Astrocyte (in vitro differentiated cells and primary cell): ENCODE measurements around the gene GABPA. TPM values are rescaled to one million over a fixed set of nuclear protein-coding genes. Genes with fewer than 3 reads are reported as not detected.
"Not testable (repeated sequence)": the region's sequence is repeated elsewhere in the genome, so short reads cannot be mapped to it uniquely, and the experiment has no call there.

Source experiments
- DNase-seq: peaks from one replicate; pipeline ENCODE4 v3.0.0-alpha.2; 2010; ENCODE audit warnings: low read depth
- FAIRE-seq: peaks from 2 replicates; lab custom pipeline; 2011; peaks lifted over from hg19 to GRCh38; lab: Jason Lieb, UNC
- H2AFZ ChIP-seq: 2 replicates; pipeline ENCODE4 v1.6.0; 2012; ENCODE audit warnings: low read depth, low read length, inconsistent platforms
- H3K27ac ChIP-seq: 2 replicates; pipeline ENCODE4 v1.5.1; 2011; ENCODE audit warnings: low read depth, low read length, inconsistent platforms
- H3K27me3 ChIP-seq: 2 replicates; pipeline ENCODE4 v1.6.0; 2011; ENCODE audit warnings: low read length, inconsistent platforms; ENCODE audit not compliant: insufficient read depth
- H3K36me3 ChIP-seq: 2 replicates; pipeline ENCODE4 v1.5.1; 2011; ENCODE audit warnings: low read length, inconsistent platforms; ENCODE audit not compliant: insufficient read depth
- H3K4me1 ChIP-seq: 2 replicates; pipeline ENCODE4 v1.5.1; 2011; ENCODE audit warnings: low read length, inconsistent platforms; ENCODE audit not compliant: insufficient read depth
- H3K4me2 ChIP-seq: 2 replicates; pipeline ENCODE4 v1.6.0; 2012; ENCODE audit warnings: low read length, inconsistent platforms
- H3K4me3 ChIP-seq: 2 replicates; pipeline ENCODE4 v1.5.1; 2011; ENCODE audit warnings: low read depth, mild to moderate bottlenecking, low read length, inconsistent platforms; ENCODE audit not compliant: insufficient read depth
- H3K79me2 ChIP-seq: 2 replicates; pipeline ENCODE4 v1.6.0; 2012; ENCODE audit warnings: mild to moderate bottlenecking, low read length, inconsistent platforms; ENCODE audit not compliant: insufficient read depth
- H3K9ac ChIP-seq: 2 replicates; pipeline ENCODE4 v1.6.0; 2012; ENCODE audit warnings: mild to moderate bottlenecking, low read length, inconsistent platforms
- H3K9me3 ChIP-seq: 2 replicates; pipeline ENCODE4 v1.5.1; 2012; ENCODE audit warnings: low read depth, mild to moderate bottlenecking, low read length, inconsistent platforms; ENCODE audit not compliant: insufficient read depth
- H4K20me1 ChIP-seq: 2 replicates; pipeline ENCODE4 v1.6.0; 2012; ENCODE audit warnings: low read length, inconsistent platforms; ENCODE audit not compliant: insufficient read depth
- H3K27ac Mint-ChIP-seq: one replicate; pipeline ENCODE4 v1.8.0; 2021; ENCODE audit warnings: mild to moderate bottlenecking, mixed read lengths; ENCODE audit not compliant: unreplicated experiment
- H3K27me3 Mint-ChIP-seq: one replicate; pipeline ENCODE4 v1.8.0; 2021; ENCODE audit warnings: low read depth, mixed read lengths; ENCODE audit not compliant: unreplicated experiment
- H3K36me3 Mint-ChIP-seq: one replicate; pipeline ENCODE4 v1.8.0; 2021; ENCODE audit warnings: low read depth, mixed read lengths; ENCODE audit not compliant: unreplicated experiment
- H3K4me1 Mint-ChIP-seq: one replicate; pipeline ENCODE4 v1.8.0; 2021; ENCODE audit warnings: low read depth, mixed read lengths; ENCODE audit not compliant: unreplicated experiment
- H3K4me3 Mint-ChIP-seq: one replicate; pipeline ENCODE4 v1.8.0; 2021; ENCODE audit warnings: mild to moderate bottlenecking, moderate library complexity, mixed read lengths; ENCODE audit not compliant: unreplicated experiment
- H3K9me3 Mint-ChIP-seq: one replicate; pipeline ENCODE4 v1.8.0; 2021; ENCODE audit warnings: mild to moderate bottlenecking, mixed read lengths; ENCODE audit not compliant: unreplicated experiment
- CTCF ChIP-seq: IDR thresholded peaks from 2 replicates; pipeline ENCODE4 v1.5.1; 2011; ENCODE audit warnings: low read depth, mild to moderate bottlenecking, inconsistent platforms, low read length, moderate library complexity; ENCODE audit not compliant: insufficient read depth
- EZH2 ChIP-seq: IDR thresholded peaks from 2 replicates; pipeline ENCODE4 v1.6.1; 2012; ENCODE audit warnings: mild to moderate bottlenecking, low read length, inconsistent platforms; ENCODE audit not compliant: insufficient read depth
- total RNA-seq: library from RNA; stranded (reverse); gene quantifications from 2 replicates; pipeline ENCODE4 v1.2.1, GENCODE V29; 2021

Gene GABPA
- total RNA-seq, 1 donor from 2014 or later, result 23.6 TPM

- H3K9me3 Mint-ChIP-seq, result no peaks in the 10 kb centered on the region
- H4K20me1 ChIP-seq, result no peaks in the 10 kb centered on the region
- H3K9me3 ChIP-seq, result no peaks in the 10 kb centered on the region
- H3K36me3 ChIP-seq, result no peaks in the 10 kb centered on the region
- no peak overlapping the region for H3K9ac ChIP-seq
- H3K4me1 ChIP-seq, result no peaks in the 10 kb centered on the region
- TF ChIP-seq CTCF (no peak), EZH2 (no peak)
- no peak overlapping the region for H3K27ac ChIP-seq
- DNase-seq (no peak), FAIRE-seq (no peak)
- no peaks in the 10 kb centered on the region for H3K79me2 ChIP-seq
- no peak overlapping the region for H3K4me3 Mint-ChIP-seq
- no peaks in the 10 kb centered on the region for H3K27me3 Mint-ChIP-seq
- no peaks in the 10 kb centered on the region for H3K36me3 Mint-ChIP-seq
- H3K4me1 Mint-ChIP-seq, result no peaks in the 10 kb centered on the region
- no peak overlapping the region for H2AFZ ChIP-seq
- no peak overlapping the region for H3K27ac Mint-ChIP-seq
- H3K4me3 ChIP-seq, result no peak overlapping the region
- H3K27me3 ChIP-seq, result no peaks in the 10 kb centered on the region
- H3K4me2 ChIP-seq, result no peak overlapping the region
Measured at GRCh38 chr21:25709684-25710265, 25.0 kb upstream of the GABPA start.

- H3K27me3 ChIP-seq, result no peaks in the 10 kb centered on the region
- DNase-seq (no peak), FAIRE-seq (no peak)
- Mint-ChIP-seq H3K4me1 (no peaks in the 10 kb centered on the region), H3K9me3 (no peaks in the 10 kb centered on the region), H3K27ac (no peak overlapping the region), H3K4me3 (no peak overlapping the region), H3K27me3 (no peaks in the 10 kb centered on the region), H3K36me3 (peaks cover 2% of the 10 kb centered on the region)
- TF ChIP-seq CTCF (no peak), EZH2 (no peak)
- H3K9me3 ChIP-seq, result no peaks in the 10 kb centered on the region
- H3K4me3 ChIP-seq, result no peak overlapping the region
- H3K36me3 ChIP-seq, result no peaks in the 10 kb centered on the region
- no peak overlapping the region for H3K4me2 ChIP-seq
- no peaks in the 10 kb centered on the region for H4K20me1 ChIP-seq
- no peaks in the 10 kb centered on the region for H3K79me2 ChIP-seq
- H3K27ac ChIP-seq, result no peak overlapping the region
- H3K4me1 ChIP-seq, result no peaks in the 10 kb centered on the region
- H3K9ac ChIP-seq, result no peak overlapping the region
- H2AFZ ChIP-seq, result no peak overlapping the region
Measured at GRCh38 chr21:25710550-25710949, 24.2 kb upstream of the GABPA start.

DNA sequence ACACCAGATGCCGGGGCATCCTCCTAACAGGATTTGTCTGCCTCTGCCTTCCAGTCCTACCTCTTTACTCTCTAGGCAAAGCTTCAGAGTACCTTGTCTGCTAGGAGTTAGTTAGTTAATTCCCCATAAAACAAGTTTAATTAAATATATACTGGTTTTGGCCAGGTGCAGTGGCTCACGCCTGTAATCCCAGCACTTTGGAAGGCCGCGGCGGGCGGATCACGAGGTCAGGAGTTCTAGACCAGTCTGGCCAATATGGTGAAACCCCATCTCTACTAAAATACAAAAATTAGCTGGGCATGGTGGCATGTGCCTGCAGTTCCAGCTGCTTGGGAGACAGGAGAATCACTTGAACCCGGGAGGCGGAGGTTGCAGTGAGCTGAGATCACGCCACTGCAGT lies 20.7 kb upstream of the GABPA start:
- H3K36me3 Mint-ChIP-seq, H3K4me3 ChIP-seq, H3K4me1 ChIP-seq, H4K20me1 ChIP-seq, H3K4me1 Mint-ChIP-seq, H3K36me3 ChIP-seq, H3K9ac ChIP-seq, H3K27me3 ChIP-seq, H3K27me3 Mint-ChIP-seq, H2AFZ ChIP-seq, H3K9me3 ChIP-seq, H3K27ac ChIP-seq, H3K27ac Mint-ChIP-seq, H3K9me3 Mint-ChIP-seq, H3K4me3 Mint-ChIP-seq, FAIRE-seq, H3K79me2 ChIP-seq, H3K4me2 ChIP-seq, DNase-seq: not testable (repeated sequence)
